Spleen (tissue), 11 donors: Measurements from ENCODE around the gene YPEL1. TPM values are rescaled to one million over a fixed set of nuclear protein-coding genes. Genes with fewer than 3 reads are reported as not detected.
"Not testable (repeated sequence)": the region's sequence is repeated elsewhere in the genome, so short reads cannot be mapped to it uniquely, and the experiment has no call there.

ENCODE experiments used
- DNase-seq: peaks from one replicate; pipeline ENCODE4 v3.0.0-alpha.2; 2020
- H3K27ac ChIP-seq, 8 donors: fragments of 200-600 bp; sonication (generic) in 7 of 8; 1 replicate in 4 of 8; 2 replicates in 4 of 8; pipeline versions ENCODE4 v1.5.0 to v1.8.0; 2016 to 2021; ENCODE audit warnings: inconsistent platforms in 4 of 8, mild to moderate bottlenecking in 4 of 8, moderate library complexity in 1 of 8
- H3K27me3 ChIP-seq, 7 donors: fragments of 200-600 bp; sonication (generic) in 6 of 7; replicated peaks in 1 of 7; 1 replicate in 4 of 7; 2 replicates in 3 of 7; pipeline versions ENCODE4 v1.5.0 to v1.8.0; 2016 to 2021; ENCODE audit warnings: inconsistent platforms in 3 of 7, mild to moderate bottlenecking in 1 of 7
- H3K36me3 ChIP-seq, 6 donors: fragments of 200-600 bp; sonication (generic) in 5 of 6; 1 replicate in 4 of 6; 2 replicates in 2 of 6; pipeline versions ENCODE4 v1.5.0 to v1.8.0; 2016 to 2021; ENCODE audit warnings: inconsistent platforms in 2 of 6
- H3K4me1 ChIP-seq, 6 donors: fragments of 200-600 bp; sonication (generic) in 5 of 6; 1 replicate in 3 of 6; 2 replicates in 3 of 6; pipeline versions ENCODE4 v1.5.0 to v1.8.0; 2016 to 2021; ENCODE audit warnings: inconsistent platforms in 3 of 6
- H3K4me3 ChIP-seq, 8 donors: fragments of 200-600 bp; sonication (generic) in 7 of 8; 1 replicate in 4 of 8; 2 replicates in 4 of 8; pipeline versions ENCODE4 v1.5.0 to v1.8.0; 2016 to 2021; ENCODE audit warnings: inconsistent platforms in 4 of 8, mild to moderate bottlenecking in 4 of 8, moderate library complexity in 2 of 8
- H3K9me3 ChIP-seq, 8 donors: fragments of 200-600 bp; sonication (generic) in 7 of 8; 1 replicate in 4 of 8; 2 replicates in 4 of 8; pipeline versions ENCODE4 v1.5.0 to v1.8.0; 2016 to 2021; ENCODE audit warnings: inconsistent platforms in 4 of 8
- POLR2A ChIP-seq, 3 donors: fragments of 450-650 bp; IDR thresholded peaks; one replicate each; pipeline ENCODE4 v1.5.1; 2017; ENCODE audit warnings: antibody characterized with exemption in 3 of 3, mild to moderate bottlenecking in 1 of 3
- POLR2AphosphoS5 ChIP-seq, 3 donors: sonication (generic); formaldehyde crosslinking; IDR thresholded peaks; one replicate each; pipeline ENCODE4 v1.5.1; 2017; ENCODE audit warnings: antibody characterized with exemption in 3 of 3
- WGBS, 5 donors: extraction: QIAGEN DNeasy Blood & Tissue Kit in 3 of 5; methylation state at CpG; one replicate each; pipeline versions ENCODE4 v1.1.5 to v1.1.7; 2013 to 2018; 5-methylcytosine and 5-hydroxymethylcytosine counted together
- intact Hi-C: fragments of 100-400 bp; cut with DNase I; formaldehyde crosslinking; loops from one replicate; pipeline ENCODE4 v1.15.0; 2023; ENCODE audit warnings: low total_unique reads
- polyA plus RNA-seq, 3 donors: library from polyadenylated mRNA; stranded (reverse); fragments of 200-250 nt; gene quantifications; one replicate each; pipeline ENCODE4 v1.2.1, GENCODE V29; 2013
- total RNA-seq, 7 donors: library from RNA; depleted of rRNA in 3 of 7; stranded (reverse); fragments of >200 nt in 3 of 7; fragmentation: NEBNext Ultra II Directional in 4 of 7; extraction: Animal tissue kit (Norgen Biotek cat#: 25700) in 4 of 7; gene quantifications; one replicate each; pipeline versions ENCODE4 v1.1.0 to v1.2.1, GENCODE V29; 2016 to 2021
- TF ChIP-seq, protein P1 (sequence below), 11 experiments: fragments of 200-600 bp in 7 of 11; fragments of 450-650 bp in 4 of 11; sonication (generic) in 4 of 11; IDR thresholded peaks in 8 of 11; conservative IDR thresholded peaks in 3 of 11; 1 replicate in 7 of 11; 2 replicates in 4 of 11; pipeline versions ENCODE4 v1.4.0 to v1.8.0; 2016 to 2021; ENCODE audit warnings: antibody characterized with exemption in 11 of 11, inconsistent platforms in 4 of 11, mild to moderate bottlenecking in 1 of 11
- donor health status: healthy with polysubstance abuse.
- donor health status: DM: no; HTN: no; CAD: no; lungs with moderate emphysema.
- donor health status: DM: no; HTN: no; CAD: no.
- donor health status: Bipolar disorder and iron deficiency.
- donor health status: healthy.
- donor health status: DM: no; HTN: no; CAD: no.
- donor health status: DM: yes; HTN: yes; CAD: no.

Gene YPEL1
- total and polyA plus RNA-seq, 10 donors, result 4.8 to 21.3 (median 11.0) TPM

DNA sequence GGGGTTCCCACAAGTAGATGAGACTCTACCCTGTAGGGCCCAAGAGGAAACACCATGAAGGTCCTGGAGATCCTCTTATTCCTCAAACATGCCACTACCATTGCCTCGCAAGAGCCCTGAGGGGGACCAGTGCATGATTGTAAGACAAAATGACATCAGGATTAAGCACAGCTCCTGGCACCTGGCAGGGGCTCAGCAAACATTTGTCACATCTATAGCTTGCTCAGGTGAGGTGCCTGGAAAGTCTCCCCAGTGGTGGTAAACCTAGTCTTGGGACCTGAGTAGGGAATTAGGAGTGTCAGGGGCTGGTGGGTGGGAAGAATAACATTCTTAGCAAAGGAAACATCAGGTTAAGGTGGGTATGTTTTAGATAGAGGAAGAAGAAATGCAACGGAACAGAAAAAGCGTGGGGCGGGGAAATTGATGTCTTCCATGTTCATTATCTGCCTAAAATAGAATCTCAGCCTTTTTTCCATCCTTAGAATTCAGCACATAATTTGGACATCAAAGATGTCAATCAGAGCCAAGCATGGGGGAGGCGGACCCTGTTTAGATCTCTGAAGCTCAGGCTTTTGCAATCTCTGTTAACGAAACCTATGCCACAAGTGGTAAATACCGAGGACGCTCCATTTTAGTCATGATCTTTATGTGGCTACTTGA is 924 bp downstream of the YPEL1 start:
- Histone ChIP-seq H3K4me1 (peaks cover 9 to 37% (median 22%) of the 10 kb centered on the region in 6 donors), H3K27ac (peak overlapping the region; percentile 59 to 94 (median 86)), H3K27me3 (no peaks in the 10 kb centered on the region), H3K36me3 (peaks cover 0 to 10% (median 0%) of the 10 kb centered on the region in 6 donors), H3K4me3 (peak overlapping the region; percentile 37 to 92 (median 68)), H3K9me3 (no peaks in the 10 kb centered on the region)
- no peak for DNase-seq
- intact Hi-C loops, result no loop called here
- TF ChIP-seq POLR2A (IDR thresholded peaks at IDR 0.05) (no peak), POLR2AphosphoS5 (IDR thresholded peaks at IDR 0.05) (no peak)
- TF ChIP-seq, protein P1, sequence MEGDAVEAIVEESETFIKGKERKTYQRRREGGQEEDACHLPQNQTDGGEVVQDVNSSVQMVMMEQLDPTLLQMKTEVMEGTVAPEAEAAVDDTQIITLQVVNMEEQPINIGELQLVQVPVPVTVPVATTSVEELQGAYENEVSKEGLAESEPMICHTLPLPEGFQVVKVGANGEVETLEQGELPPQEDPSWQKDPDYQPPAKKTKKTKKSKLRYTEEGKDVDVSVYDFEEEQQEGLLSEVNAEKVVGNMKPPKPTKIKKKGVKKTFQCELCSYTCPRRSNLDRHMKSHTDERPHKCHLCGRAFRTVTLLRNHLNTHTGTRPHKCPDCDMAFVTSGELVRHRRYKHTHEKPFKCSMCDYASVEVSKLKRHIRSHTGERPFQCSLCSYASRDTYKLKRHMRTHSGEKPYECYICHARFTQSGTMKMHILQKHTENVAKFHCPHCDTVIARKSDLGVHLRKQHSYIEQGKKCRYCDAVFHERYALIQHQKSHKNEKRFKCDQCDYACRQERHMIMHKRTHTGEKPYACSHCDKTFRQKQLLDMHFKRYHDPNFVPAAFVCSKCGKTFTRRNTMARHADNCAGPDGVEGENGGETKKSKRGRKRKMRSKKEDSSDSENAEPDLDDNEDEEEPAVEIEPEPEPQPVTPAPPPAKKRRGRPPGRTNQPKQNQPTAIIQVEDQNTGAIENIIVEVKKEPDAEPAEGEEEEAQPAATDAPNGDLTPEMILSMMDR (IDR thresholded peaks at IDR 0.05 in 8 of 11, conservative IDR thresholded peaks at IDR 0.05 in 3 of 11), result no peak
- WGBS, 5 donors, result 10 to 16% (median 13%) methylated on average over 8 of the region's 8 CpGs

DNA sequence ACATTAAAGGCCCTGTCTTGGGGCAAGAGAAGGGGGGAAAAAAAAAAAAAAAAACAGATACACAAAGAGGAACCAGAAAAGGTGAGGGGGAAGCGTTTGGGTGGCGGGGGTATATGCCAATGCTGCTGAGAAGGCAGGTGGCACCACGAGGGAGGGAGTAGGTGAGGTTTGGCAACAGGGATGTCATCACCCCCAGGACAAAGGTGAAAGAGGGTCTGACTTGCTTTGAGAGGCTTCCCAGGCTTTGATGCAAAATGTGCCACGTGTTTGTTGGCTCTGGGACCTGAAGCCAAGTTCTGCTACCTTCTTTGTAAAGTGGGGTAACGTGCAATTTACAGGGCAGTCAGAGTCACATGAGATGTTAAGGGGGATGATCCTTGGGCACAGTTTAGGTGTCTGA is 4.1 kb downstream of the YPEL1 start:
- Histone ChIP-seq H3K27ac (no peak overlapping the region), H3K36me3 (peaks cover 0 to 28% (median 0%) of the 10 kb centered on the region in 6 donors), H3K9me3 (no peaks in the 10 kb centered on the region), H3K27me3 (no peaks in the 10 kb centered on the region), H3K4me3 (no peak overlapping the region), H3K4me1 (peaks cover 9 to 39% (median 22%) of the 10 kb centered on the region in 6 donors)
- DNase-seq, result no peak
- TF ChIP-seq, protein P1 (IDR thresholded peaks at IDR 0.05 in 8 of 11, conservative IDR thresholded peaks at IDR 0.05 in 3 of 11), result no peak
- TF ChIP-seq POLR2AphosphoS5 (IDR thresholded peaks at IDR 0.05) (no peak), POLR2A (IDR thresholded peaks at IDR 0.05) (no peak)
- intact Hi-C loops, result no loop called here
- WGBS, 5 donors, result 57 to 73% (median 70%) methylated on average over 5 of the region's 5 CpGs

DNA sequence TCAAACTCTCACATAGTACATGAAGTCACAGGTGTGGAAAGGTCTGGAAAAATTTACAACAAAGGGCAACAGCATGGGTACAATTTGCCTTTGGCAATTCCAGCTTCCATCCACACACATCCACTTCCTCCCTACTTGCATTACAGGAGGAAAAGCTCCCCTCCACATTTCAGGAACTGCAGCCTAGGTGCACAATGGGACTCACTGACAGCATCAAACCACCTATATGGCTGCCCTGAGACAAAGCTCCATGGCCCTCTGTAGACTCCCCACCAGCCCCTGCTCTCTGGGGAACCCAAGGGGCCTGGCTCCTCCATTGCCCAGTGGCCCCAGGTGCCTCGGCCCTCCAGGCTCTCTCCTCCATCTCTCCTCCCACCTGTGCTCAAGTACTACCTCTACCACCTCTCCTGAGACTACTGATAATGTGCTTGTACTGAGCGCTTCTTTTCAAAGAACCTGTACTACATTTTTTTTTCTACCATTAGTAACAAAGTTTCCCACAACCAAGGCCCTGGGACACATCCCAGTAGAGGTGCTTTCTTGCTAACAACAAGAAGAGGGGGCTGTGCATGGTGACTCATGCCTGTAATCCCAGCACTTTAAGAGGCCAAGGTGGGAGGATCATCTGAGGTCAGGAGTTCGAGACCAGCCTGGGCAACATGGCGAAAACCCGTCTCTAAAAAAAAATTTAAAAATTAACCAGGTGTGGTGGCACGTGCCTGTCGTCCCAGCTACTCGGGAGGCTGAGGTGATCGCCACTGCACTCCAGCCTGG is 4.9 kb downstream of the YPEL1 start:
- 89 to 97% (median 93%) methylated on average over 9 of the region's 9 CpGs for WGBS, 5 donors
- Histone ChIP-seq H3K9me3 (no peaks in the 10 kb centered on the region), H3K36me3 (peaks cover 0 to 28% (median 0%) of the 10 kb centered on the region in 6 donors), H3K27me3 (no peaks in the 10 kb centered on the region), H3K4me3 (no peak overlapping the region), H3K27ac (no peak overlapping the region), H3K4me1 (peaks cover 9 to 41% (median 17%) of the 10 kb centered on the region in 6 donors)
- DNase-seq, result no peak
- TF ChIP-seq POLR2AphosphoS5 (IDR thresholded peaks at IDR 0.05) (no peak), POLR2A (IDR thresholded peaks at IDR 0.05) (no peak)
- TF ChIP-seq, protein P1 (IDR thresholded peaks at IDR 0.05 in 8 of 11, conservative IDR thresholded peaks at IDR 0.05 in 3 of 11), result no peak
- intact Hi-C loops, result no loop called here

DNA sequence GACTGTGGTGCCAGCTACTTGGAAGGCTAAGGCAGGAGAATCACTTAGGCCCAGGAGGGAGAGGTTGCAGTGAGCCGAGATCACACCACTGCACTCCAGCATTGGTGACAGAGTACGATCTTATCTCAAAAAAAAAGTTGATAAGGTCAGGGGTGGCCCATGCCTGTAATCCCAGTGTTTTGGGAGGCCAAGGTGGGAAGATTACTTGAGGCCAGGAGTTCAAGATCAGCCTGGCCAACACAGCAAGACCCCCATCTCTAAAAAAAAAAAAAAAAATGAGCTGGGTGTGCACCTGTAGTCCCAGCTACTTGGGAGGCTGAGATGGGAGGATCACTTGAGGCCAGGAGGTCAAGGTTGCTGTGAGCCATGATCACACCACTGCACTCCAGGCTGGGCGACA is 6.4 kb downstream of the YPEL1 start:
- DNase-seq, H3K9me3 ChIP-seq, H3K27ac ChIP-seq, H3K27me3 ChIP-seq, H3K4me3 ChIP-seq, intact Hi-C loops: not testable (repeated sequence)
- 92 to 96% (median 94%) methylated on average over 3 of the region's 3 CpGs for WGBS, 5 donors
- peaks cover 0 to 28% (median 0%) of the 10 kb centered on the region in 6 donors for H3K36me3 ChIP-seq
- H3K4me1 ChIP-seq, result peaks cover 2 to 29% (median 7%) of the 10 kb centered on the region in 6 donors
